HG03060 (cell line): Measurements from ENCODE around the gene TRMT1.

Source experiments
- ATAC-seq: cut with Tn5 transposase; IDR thresholded peaks from one replicate; pipeline ENCODE4 v1.9.1; 2021; ENCODE audit warnings: low read depth, moderate number of reproducible peaks; ENCODE audit not compliant: unreplicated experiment

Gene TRMT1

DNA sequence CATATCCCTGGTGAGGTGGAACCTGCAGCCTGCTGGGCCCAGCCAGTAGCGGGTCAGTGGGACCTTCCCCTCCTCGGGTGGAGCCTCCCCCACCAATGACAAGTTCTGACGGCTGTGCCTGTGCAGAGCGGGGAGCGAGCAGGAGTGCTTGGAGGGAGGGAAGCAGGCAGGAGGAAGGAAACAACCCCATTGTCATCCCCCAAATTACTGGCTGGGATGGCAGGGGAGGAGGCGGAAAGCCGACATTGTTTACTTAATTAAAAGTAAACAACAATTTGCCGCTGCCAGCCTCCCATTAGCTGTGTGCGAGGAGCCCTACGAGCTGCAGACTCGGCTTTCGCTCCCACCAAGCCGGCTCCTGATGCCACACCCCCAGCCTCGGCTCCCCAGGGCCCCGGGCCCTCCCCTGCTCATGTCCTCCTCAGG lies 59.4 kb downstream of the TRMT1 start:
- no peak for ATAC-seq

DNA sequence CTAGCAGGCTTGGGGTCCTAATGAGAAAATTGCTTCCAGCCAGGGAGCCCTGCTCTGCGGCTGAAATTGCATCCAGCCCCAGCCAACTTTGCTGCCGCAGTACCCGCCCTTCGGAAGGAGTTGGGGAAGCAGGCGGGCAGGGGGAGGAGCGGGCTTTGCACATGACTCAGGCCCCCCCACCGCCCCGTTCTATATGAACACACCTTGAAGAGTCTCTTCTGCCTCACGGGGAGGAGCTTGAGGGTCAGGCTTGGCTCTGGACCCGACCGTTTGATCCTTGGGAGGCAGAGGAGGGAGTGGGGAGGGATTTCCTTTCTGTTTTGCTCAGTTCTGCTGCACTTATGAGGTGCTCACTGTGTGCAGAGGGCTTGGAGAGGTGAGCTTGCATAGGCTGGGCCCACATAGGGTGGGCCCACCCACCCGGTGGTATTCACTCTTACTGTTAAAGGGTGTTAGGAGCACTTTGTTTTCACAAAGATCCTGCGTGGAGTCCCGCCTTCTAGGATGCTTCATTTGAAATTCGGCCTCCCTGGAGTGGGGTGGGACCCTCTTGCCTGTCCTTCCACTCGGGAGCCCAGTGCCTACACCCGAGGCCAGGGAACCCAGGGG lies 60.4 kb downstream of the TRMT1 start:
- ATAC-seq: no peak

DNA sequence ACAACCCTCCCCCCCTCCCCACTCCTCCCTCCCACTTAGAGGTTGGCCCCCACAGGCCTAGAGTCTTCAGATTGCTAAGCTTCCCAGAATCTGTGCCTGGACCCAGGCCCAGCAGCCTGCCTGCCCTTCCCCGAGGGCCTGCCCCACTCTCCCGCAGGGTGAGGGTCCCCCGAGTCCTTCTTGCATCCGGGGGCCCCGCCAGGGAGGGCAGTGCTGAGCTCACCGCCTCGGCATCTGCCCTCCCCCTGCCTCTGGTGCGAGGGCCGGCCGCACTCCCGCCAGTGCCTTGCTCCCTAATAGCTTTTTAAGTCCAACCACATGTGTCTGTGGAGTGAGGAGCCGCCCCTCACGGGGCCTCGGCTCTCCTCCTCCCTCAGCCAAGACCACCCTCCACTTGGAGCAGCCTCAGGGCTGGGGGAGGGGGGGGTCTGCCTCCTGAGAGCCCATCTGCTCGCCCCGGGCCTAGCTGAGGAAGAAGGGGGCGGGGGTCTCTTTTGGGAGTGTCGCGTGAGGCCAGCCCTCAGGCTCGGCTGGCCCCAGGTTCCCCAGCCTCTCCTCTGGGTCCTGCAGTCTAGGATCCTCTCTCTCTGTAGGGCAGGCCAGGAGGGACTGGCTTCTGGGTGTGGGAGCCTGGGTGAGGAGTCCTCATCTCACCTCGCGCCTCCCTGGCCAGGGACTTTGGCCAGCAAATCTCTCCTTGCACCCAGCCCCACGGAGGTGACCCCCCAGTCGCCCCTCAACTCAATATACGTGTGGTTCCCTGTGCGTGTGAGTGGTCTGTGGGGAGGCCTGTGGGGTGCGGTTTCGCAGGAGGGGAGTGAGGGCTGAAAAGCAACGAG lies 61.1 kb downstream of the TRMT1 start:
- ATAC-seq: no peak
